ENCODE data around the gene CLEC1A. TPM values are rescaled to one million over a fixed set of nuclear protein-coding genes. Genes with fewer than 3 reads are reported as not detected.
A peak's percentile ranks its signal among the peaks of the same experiment; 100 is the strongest.

CLEC1A gene
- total and polyA plus RNA-seq, 2 of the 13 experiments (the other 11 are each of a cell fraction or from before 2014, with no cell fraction given), result not detected

DNA sequence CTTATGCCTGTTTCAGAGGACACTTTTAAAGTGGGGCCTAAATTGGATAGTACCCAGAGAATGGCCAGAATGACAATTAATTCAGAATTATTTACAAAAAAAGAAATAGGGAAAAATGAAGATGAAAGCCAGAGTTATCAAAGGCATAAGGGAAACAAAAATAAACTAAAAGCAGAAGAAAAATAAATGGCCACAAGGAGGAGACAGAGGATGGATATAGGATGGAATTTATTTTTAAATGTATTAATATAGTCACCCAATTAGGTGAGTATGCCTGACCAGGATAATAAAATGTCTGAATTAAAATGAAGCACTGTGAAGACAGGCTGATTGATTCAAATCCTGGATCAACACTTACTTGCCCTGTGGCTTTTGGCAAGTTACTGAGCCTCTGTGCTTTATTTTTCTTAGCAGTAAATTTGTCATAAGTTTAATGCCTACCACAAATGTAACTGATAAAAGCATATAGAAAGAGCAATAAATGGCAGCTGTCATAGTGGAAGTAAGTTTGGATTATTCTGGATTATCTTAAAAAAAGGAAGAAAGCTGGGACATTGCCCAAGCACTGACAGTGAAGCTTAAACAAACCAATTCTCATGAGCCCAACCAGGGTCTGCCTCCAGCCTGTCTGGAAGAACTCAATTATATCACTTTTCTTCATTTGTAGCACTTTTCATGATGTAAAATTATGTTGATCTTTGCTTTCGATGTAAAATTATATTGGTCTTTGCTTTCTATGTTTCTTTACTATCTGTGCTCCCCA, 64.8 kb downstream of the CLEC1A start:
- Histone ChIP-seq H3K27ac (ENCODE audit: extremely low read length, insufficient read depth, low read length) (no peak overlapping the region), H3K36me3 (replicated peaks in 1 of 2; ENCODE audit: control insufficient read depth in 1 of 2, insufficient read depth in 2 of 2, low read length in 2 of 2) (no peaks in the 10 kb centered on the region), H3K4me1 (ENCODE audit: insufficient read depth, low read length) (no peaks in the 10 kb centered on the region), H3K79me2 (ENCODE audit: insufficient read depth, low read length) (no peaks in the 10 kb centered on the region), H3K27me3 (ENCODE audit: control insufficient read depth in 1 of 2, insufficient read depth in 2 of 2, low read length in 2 of 2) (peaks cover 0 to 9% of the 10 kb centered on the region in 2 experiments; a peak in 2 of 5 replicates), H3K4me3 (replicated peaks in 1 of 3; ENCODE audit: insufficient read depth in 1 of 3, low read depth in 2 of 3, low read length in 3 of 3) (no peak overlapping the region), H3K4me2 (ENCODE audit: low read depth, low read length) (no peak overlapping the region), H4K20me1 (ENCODE audit: insufficient read depth, low read length) (no peaks in the 10 kb centered on the region), H2AFZ (ENCODE audit: low read length) (no peak overlapping the region), H3K9me3 (ENCODE audit: low read length) (no peaks in the 10 kb centered on the region), H3K9ac (ENCODE audit: insufficient read depth, low read depth, low read length) (no peak overlapping the region)
- TF ChIP-seq STAG1 (CRISPR knock-in tag; IDR thresholded peaks at IDR 0.05), result peak; percentile 43
- TF ChIP-seq HNF4G (IDR thresholded peaks at IDR 0.05; ENCODE audit: borderline replicate concordance, low read depth, low read length), result no peak
- TF ChIP-seq HNF4G (CRISPR knock-in tag; IDR thresholded peaks at IDR 0.05; ENCODE audit: borderline replicate concordance, low read depth), result no peak
- WGBS (ENCODE audit: low lambda C conversion rate), result 0% methylated on average over 1 of the region's 1 CpG
- DNase-seq (ENCODE audit: low spot score) (no peak), ATAC-seq (no peak), FAIRE-seq (no peak)
- ChIA-PET CTCF (ENCODE audit: low intra/inter-chr PET ratio, low total read pairs) (interaction anchor here (1.0 kb wide), 1 partner anchor 106 kb away, joined by 5 read pairs; no protein-coding TSS in a partner anchor), POLR2A (no interaction called here)
- intact Hi-C loops (cut with micrococcal nuclease; ENCODE audit: unreplicated experiment) (loop anchor here (1.0 kb wide), 1 partner anchor 106 kb away; no protein-coding TSS in a partner anchor), in situ Hi-C loops (cut with HindIII; ENCODE audit: extremely low pct_ligation_motif_present, low pct_unique_long_range_greater_than_20kb) (no loop called here)
- no TSS peak for BruUV-seq (replicated peaks)

DNA sequence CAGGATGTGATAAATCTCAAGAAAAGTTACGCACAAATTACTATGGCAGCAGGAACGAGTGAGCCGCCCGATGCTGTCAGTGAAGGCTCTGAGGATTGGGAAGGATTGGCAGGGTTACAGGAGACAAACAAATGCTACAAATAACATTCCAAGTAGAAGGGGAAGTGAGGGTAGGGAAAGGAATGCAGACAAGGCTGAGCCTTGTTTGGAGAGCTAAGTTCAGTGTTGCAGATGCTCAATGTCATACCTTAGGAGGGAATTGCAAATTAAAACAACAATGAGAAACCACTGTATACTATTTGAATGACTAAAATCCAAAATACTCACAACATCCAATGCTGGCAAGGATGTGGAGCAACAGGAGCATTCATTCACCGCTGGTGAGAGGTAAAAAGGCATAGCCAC, 67.0 kb downstream of the CLEC1A start:
- H2AFZ ChIP-seq (ENCODE audit: low read length), result no peak overlapping the region
- intact Hi-C loops (cut with micrococcal nuclease; ENCODE audit: unreplicated experiment), result no loop called here

More for the DNA sequence above, 67.0 kb downstream of the CLEC1A start:
- no peak for FAIRE-seq
- in situ Hi-C loops (cut with HindIII; ENCODE audit: extremely low pct_ligation_motif_present, low pct_unique_long_range_greater_than_20kb), result no loop called here
- Histone ChIP-seq H3K36me3 (replicated peaks in 1 of 2; ENCODE audit: control insufficient read depth in 1 of 2, insufficient read depth in 2 of 2, low read length in 2 of 2) (no peaks in the 10 kb centered on the region), H3K9me3 (ENCODE audit: low read length) (no peaks in the 10 kb centered on the region), H3K27ac (ENCODE audit: extremely low read length, insufficient read depth, low read length) (no peak overlapping the region), H3K4me3 (replicated peaks in 1 of 3; ENCODE audit: insufficient read depth in 1 of 3, low read depth in 2 of 3, low read length in 3 of 3) (no peak overlapping the region), H3K9ac (ENCODE audit: insufficient read depth, low read depth, low read length) (no peak overlapping the region), H4K20me1 (ENCODE audit: insufficient read depth, low read length) (no peaks in the 10 kb centered on the region), H3K79me2 (ENCODE audit: insufficient read depth, low read length) (no peaks in the 10 kb centered on the region), H3K4me2 (ENCODE audit: low read depth, low read length) (no peak overlapping the region), H3K4me1 (ENCODE audit: insufficient read depth, low read length) (no peaks in the 10 kb centered on the region), H3K27me3 (ENCODE audit: control insufficient read depth in 1 of 2, insufficient read depth in 2 of 2, low read length in 2 of 2) (peaks cover 0 to 9% of the 10 kb centered on the region in 2 experiments; a peak in 2 of 5 replicates)
- no peak for DNase-seq (ENCODE audit: low spot score)
- POLR2A ChIA-PET, result no interaction called here
- under 1% methylated on average over 5 of the region's 5 CpGs for WGBS (ENCODE audit: low lambda C conversion rate)
- CTCF ChIA-PET (ENCODE audit: low intra/inter-chr PET ratio, low total read pairs), result no interaction called here
- no peak for ATAC-seq
- BruUV-seq (replicated peaks), result no TSS peak
- TF ChIP-seq SIX4 (CRISPR knock-in tag; IDR thresholded peaks at IDR 0.05), result no peak
- TF ChIP-seq, protein P1, sequence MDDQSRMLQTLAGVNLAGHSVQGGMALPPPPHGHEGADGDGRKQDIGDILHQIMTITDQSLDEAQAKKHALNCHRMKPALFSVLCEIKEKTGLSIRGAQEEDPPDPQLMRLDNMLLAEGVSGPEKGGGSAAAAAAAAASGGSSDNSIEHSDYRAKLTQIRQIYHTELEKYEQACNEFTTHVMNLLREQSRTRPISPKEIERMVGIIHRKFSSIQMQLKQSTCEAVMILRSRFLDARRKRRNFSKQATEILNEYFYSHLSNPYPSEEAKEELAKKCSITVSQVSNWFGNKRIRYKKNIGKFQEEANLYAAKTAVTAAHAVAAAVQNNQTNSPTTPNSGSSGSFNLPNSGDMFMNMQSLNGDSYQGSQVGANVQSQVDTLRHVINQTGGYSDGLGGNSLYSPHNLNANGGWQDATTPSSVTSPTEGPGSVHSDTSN (CRISPR knock-in tag; IDR thresholded peaks at IDR 0.05; ENCODE audit: borderline replicate concordance), result no peak
- TF ChIP-seq ZNF782 (CRISPR knock-in tag; IDR thresholded peaks at IDR 0.05; ENCODE audit: borderline replicate concordance), result no peak
- TF ChIP-seq HOXA7 (CRISPR knock-in tag; IDR thresholded peaks at IDR 0.05), result no peak
- TF ChIP-seq HHEX (CRISPR knock-in tag; IDR thresholded peaks at IDR 0.05), result no peak
- no peak for TF ChIP-seq NFATC3 (CRISPR knock-in tag; IDR thresholded peaks at IDR 0.05)
